Stimulated activated CD8-positive, alpha-beta memory T cell treated with anti-CD3 and anti-CD28 coated beads, Interleukin-12 subunit alpha, Interleukin-12 subunit beta, amount 100 ng/mL, for 1 hour (primary cell): Measurements from ENCODE around the gene TXNRD2.

ENCODE experiments used
- DNase-seq: peaks from one replicate; pipeline ENCODE4 v3.0.0-alpha.2; 2020; ENCODE audit warnings: low read depth

Gene TXNRD2

GRCh38 chr22:19941365-19942082, at the start of gene TXNRD2, which contains the start of gene COMT:
Gene TXNRD2, minus strand, starts transcription at chr22:19941818. Its CDS starts 15 bp downstream, at chr22:19941803.
Gene COMT, plus strand, starts transcription at chr22:19941772. Its CDS starts 20,755 bp downstream, at chr22:19962527.
- DNase-seq = peak; percentile 50

GRCh38 chr22:19991395-19991644, 49.7 kb upstream of the TXNRD2 start:
- no peak for DNase-seq

- no peak for DNase-seq
Observed at GRCh38 chr22:19990609-19991394, 49.2 kb upstream of the TXNRD2 start.

- DNase-seq = no peak
Observed at GRCh38 chr22:19990188-19990587, 48.6 kb upstream of the TXNRD2 start.

- no peak for DNase-seq
Observed at GRCh38 chr22:19989725-19990067, 48.1 kb upstream of the TXNRD2 start.

- no peak for DNase-seq
Observed at GRCh38 chr22:19988965-19989724, 47.5 kb upstream of the TXNRD2 start.

GRCh38 chr22:19988331-19988808, 46.8 kb upstream of the TXNRD2 start:
- DNase-seq = no peak

GRCh38 chr22:19987394-19988306, 46.0 kb upstream of the TXNRD2 start:
- DNase-seq = no peak

- peak; percentile 30 for DNase-seq
Observed at GRCh38 chr22:19986410-19987341, 45.1 kb upstream of the TXNRD2 start.

- DNase-seq = no peak
Observed at GRCh38 chr22:19986011-19986409, 44.4 kb upstream of the TXNRD2 start.

GRCh38 chr22:19984851-19985811, 43.5 kb upstream of the TXNRD2 start:
- DNase-seq = no peak

- no peak for DNase-seq
Observed at GRCh38 chr22:19984201-19984753, 42.7 kb upstream of the TXNRD2 start.

GRCh38 chr22:19983741-19984140, 42.1 kb upstream of the TXNRD2 start:
- DNase-seq = no peak

GRCh38 chr22:19982991-19983578, 41.5 kb upstream of the TXNRD2 start:
- no peak for DNase-seq

- DNase-seq = no peak
Observed at GRCh38 chr22:19981961-19982920, 40.6 kb upstream of the TXNRD2 start.

- no peak for DNase-seq
Observed at GRCh38 chr22:19981171-19981960, 39.7 kb upstream of the TXNRD2 start.

GRCh38 chr22:19980766-19981165, 39.1 kb upstream of the TXNRD2 start:
- DNase-seq = no peak
